ENCODE data around the gene GBP3.

GRCh38 chr1:89040315-89040626 is 17.6 kb upstream of the GBP3 start:
- TF ChIP-seq, protein P1, sequence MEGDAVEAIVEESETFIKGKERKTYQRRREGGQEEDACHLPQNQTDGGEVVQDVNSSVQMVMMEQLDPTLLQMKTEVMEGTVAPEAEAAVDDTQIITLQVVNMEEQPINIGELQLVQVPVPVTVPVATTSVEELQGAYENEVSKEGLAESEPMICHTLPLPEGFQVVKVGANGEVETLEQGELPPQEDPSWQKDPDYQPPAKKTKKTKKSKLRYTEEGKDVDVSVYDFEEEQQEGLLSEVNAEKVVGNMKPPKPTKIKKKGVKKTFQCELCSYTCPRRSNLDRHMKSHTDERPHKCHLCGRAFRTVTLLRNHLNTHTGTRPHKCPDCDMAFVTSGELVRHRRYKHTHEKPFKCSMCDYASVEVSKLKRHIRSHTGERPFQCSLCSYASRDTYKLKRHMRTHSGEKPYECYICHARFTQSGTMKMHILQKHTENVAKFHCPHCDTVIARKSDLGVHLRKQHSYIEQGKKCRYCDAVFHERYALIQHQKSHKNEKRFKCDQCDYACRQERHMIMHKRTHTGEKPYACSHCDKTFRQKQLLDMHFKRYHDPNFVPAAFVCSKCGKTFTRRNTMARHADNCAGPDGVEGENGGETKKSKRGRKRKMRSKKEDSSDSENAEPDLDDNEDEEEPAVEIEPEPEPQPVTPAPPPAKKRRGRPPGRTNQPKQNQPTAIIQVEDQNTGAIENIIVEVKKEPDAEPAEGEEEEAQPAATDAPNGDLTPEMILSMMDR (IDR thresholded peaks at IDR 0.05) = no peak
- TF ChIP-seq POLR2A (IDR thresholded peaks at IDR 0.05) (no peak), EP300 (IDR thresholded peaks at IDR 0.05) (no peak)
